HEK293 (cell line): ENCODE results near the gene PCDH15.

Source experiments
- CTCF ChIA-PET: fragments of 350-600 bp; formaldehyde crosslinking; extraction: SDS; loops from one replicate; lab custom pipeline; 2021; ENCODE audit warnings: antibody characterized with exemption; lab: Yijun Ruan, JAX
- POLR2A ChIA-PET: fragments of 300-600 bp; formaldehyde crosslinking; extraction: SDS; loops from one replicate; lab custom pipeline; 2020; ENCODE audit warnings: antibody characterized with exemption, inconsistent platforms; lab: Yijun Ruan, JAX
- H3K27ac ChIP-seq: fragments of 200-500 bp; sonication (Bioruptor generic); 2 replicates; pipeline ENCODE4 v1.5.1; 2014; ENCODE audit warnings: low read depth, low read length, control low read depth, inconsistent platforms; ENCODE audit errors: extremely low read depth
- H3K36me3 ChIP-seq, 2 experiments: fragments of 200-500 bp in 1 of 2; sonication (Bioruptor generic) in 1 of 2; 1 replicate in 1 of 2; 2 replicates in 1 of 2; pipeline ENCODE4 v1.5.1; 2014 to 2017; ENCODE audit warnings: inconsistent platforms in 2 of 2, low read length in 2 of 2; ENCODE audit not compliant: control insufficient read depth in 2 of 2, insufficient read depth in 1 of 2
- H3K4me1 ChIP-seq: fragments of 200-500 bp; sonication (Bioruptor generic); 2 replicates; pipeline ENCODE4 v1.5.1; 2014; ENCODE audit warnings: mild to moderate bottlenecking, low read length, inconsistent platforms; ENCODE audit not compliant: control insufficient read depth, insufficient read depth
- H3K4me3 ChIP-seq: 2 replicates; pipeline ENCODE4 v1.5.1; 2011; ENCODE audit warnings: low read depth, mild to moderate bottlenecking, control low read depth, low read length, moderate library complexity
- H3K9me3 ChIP-seq: fragments of 200-500 bp; sonication (Bioruptor generic); 2 replicates; pipeline ENCODE4 v1.5.1; 2014; ENCODE audit warnings: low read depth, low read length, inconsistent platforms; ENCODE audit not compliant: control insufficient read depth, insufficient read depth
- KLF8 ChIP-seq: fragments of 450-650 bp; formaldehyde crosslinking; IDR thresholded peaks from 2 replicates; pipeline ENCODE4 v1.5.1; 2016; ENCODE audit warnings: missing biosample characterization, missing genetic modification characterization
- PATZ1 ChIP-seq: fragments of 450-650 bp; formaldehyde crosslinking; IDR thresholded peaks from 2 replicates; pipeline ENCODE4 v1.5.1; 2016; ENCODE audit warnings: missing biosample characterization, missing genetic modification characterization
- REPIN1 ChIP-seq: fragments of 450-650 bp; formaldehyde crosslinking; IDR thresholded peaks from 2 replicates; pipeline ENCODE4 v1.5.1; 2017; ENCODE audit warnings: missing biosample characterization, missing genetic modification characterization, low read depth
- SP7 ChIP-seq: fragments of 450-650 bp; formaldehyde crosslinking; IDR thresholded peaks from 2 replicates; pipeline ENCODE4 v1.5.1; 2016; ENCODE audit warnings: missing biosample characterization, missing genetic modification characterization
- TRIM28 ChIP-seq: IDR thresholded peaks from 2 replicates; pipeline ENCODE4 v1.6.1; 2011; ENCODE audit warnings: low read length, control low read depth, borderline replicate concordance
- WT1 ChIP-seq: fragments of 450-650 bp; formaldehyde crosslinking; IDR thresholded peaks from 2 replicates; pipeline ENCODE4 v1.5.1; 2016; ENCODE audit warnings: missing biosample characterization, missing genetic modification characterization
- ZBTB1 ChIP-seq: fragments of 450-650 bp; formaldehyde crosslinking; IDR thresholded peaks from 2 replicates; pipeline ENCODE4 v1.5.1; 2016; ENCODE audit warnings: missing biosample characterization, missing genetic modification characterization
- ZNF155 ChIP-seq: fragments of 450-650 bp; formaldehyde crosslinking; IDR thresholded peaks from 2 replicates; pipeline ENCODE4 v1.5.1; 2016; ENCODE audit warnings: missing biosample characterization, missing genetic modification characterization
- ZNF175 ChIP-seq: fragments of 450-650 bp; formaldehyde crosslinking; IDR thresholded peaks from 2 replicates; pipeline ENCODE4 v1.5.1; 2016; ENCODE audit warnings: missing biosample characterization, missing genetic modification characterization
- ZNF350 ChIP-seq: fragments of 450-650 bp; formaldehyde crosslinking; IDR thresholded peaks from 2 replicates; pipeline ENCODE4 v1.5.0; 2017; ENCODE audit warnings: missing biosample characterization, mild to moderate bottlenecking, missing genetic modification characterization
- ZNF404 ChIP-seq: fragments of 450-650 bp; formaldehyde crosslinking; IDR thresholded peaks from 2 replicates; pipeline ENCODE4 v1.5.1; 2017; ENCODE audit warnings: missing biosample characterization, missing genetic modification characterization
- ZNF514 ChIP-seq: fragments of 450-650 bp; formaldehyde crosslinking; IDR thresholded peaks from 2 replicates; pipeline ENCODE4 v1.5.1; 2016; ENCODE audit warnings: missing biosample characterization, missing genetic modification characterization
- ZNF600 ChIP-seq: fragments of 450-650 bp; formaldehyde crosslinking; IDR thresholded peaks from 2 replicates; pipeline ENCODE4 v1.5.1; 2016; ENCODE audit warnings: missing biosample characterization, missing genetic modification characterization
- ZNF623 ChIP-seq: fragments of 450-650 bp; formaldehyde crosslinking; IDR thresholded peaks from 2 replicates; pipeline ENCODE4 v1.5.1; 2016; ENCODE audit warnings: missing biosample characterization, missing genetic modification characterization
- ZSCAN5A ChIP-seq: fragments of 450-650 bp; formaldehyde crosslinking; IDR thresholded peaks from 2 replicates; pipeline ENCODE4 v1.5.1; 2016; ENCODE audit warnings: missing biosample characterization, missing genetic modification characterization
- TF ChIP-seq, protein P1 (sequence below): fragments of 450-650 bp; formaldehyde crosslinking; IDR thresholded peaks from 2 replicates; pipeline ENCODE4 v1.5.1; 2016; ENCODE audit warnings: missing biosample characterization, missing genetic modification characterization
- TF ChIP-seq, protein P2 (sequence below): fragments of 450-650 bp; IDR thresholded peaks from 2 replicates; pipeline ENCODE4 v1.5.1; 2018; ENCODE audit warnings: missing biosample characterization, missing genetic modification characterization
- TF ChIP-seq, protein P3 (sequence below): fragments of 450-650 bp; formaldehyde crosslinking; IDR thresholded peaks from 2 replicates; pipeline ENCODE4 v1.5.1; 2016; ENCODE audit warnings: missing biosample characterization, missing genetic modification characterization
- TF ChIP-seq, protein P4 (sequence below): IDR thresholded peaks from 2 replicates; pipeline ENCODE4 v1.6.1; 2011; ENCODE audit warnings: mild to moderate bottlenecking, low read depth, low read length, borderline replicate concordance

PCDH15 gene

DNA sequence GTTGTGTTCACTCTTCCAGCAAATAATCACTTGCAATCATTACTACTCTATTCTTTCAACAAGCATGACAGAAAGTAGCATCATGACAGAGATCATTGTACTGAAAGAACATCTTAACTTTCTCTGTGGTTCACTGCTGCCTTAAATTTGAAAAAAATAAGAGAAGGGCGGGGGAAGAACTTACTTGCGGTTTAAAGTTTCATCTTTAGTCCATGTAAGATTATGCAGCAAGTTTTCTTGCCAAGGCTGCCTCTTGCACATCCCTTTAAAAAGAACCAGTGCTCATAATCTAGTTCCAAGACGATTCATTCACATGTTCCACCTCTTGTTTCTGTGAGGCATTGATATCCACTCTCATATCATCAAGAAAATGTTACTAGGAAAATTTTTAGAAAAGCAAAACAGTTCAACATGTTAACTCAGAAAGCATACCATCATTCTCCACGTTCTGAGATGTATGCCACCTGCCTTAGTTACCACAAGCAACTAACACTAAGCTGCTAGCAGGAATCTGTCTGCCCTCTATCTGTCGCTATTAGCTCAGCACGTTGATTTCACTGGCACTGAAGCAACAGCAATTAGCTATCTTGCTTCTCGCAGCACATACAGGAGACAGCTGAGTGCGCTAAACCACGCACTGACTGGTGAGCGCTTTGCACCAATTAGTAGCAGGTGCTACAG lies at the start of gene PCDH15:
Gene PCDH15 (minus strand): TSS at position 491 of the 681 bp plus-strand sequence. CDS start 136,969 bp downstream, outside the sequence.
- Histone ChIP-seq H3K36me3 (no peaks in the 10 kb centered on the region), H3K4me1 (no peaks in the 10 kb centered on the region), H3K27ac (no peak within 1 kb of the TSS), H3K4me3 (no peak within 1 kb of the TSS), H3K9me3 (no peaks in the 10 kb centered on the region)
- CTCF ChIA-PET, result no interaction called here
- POLR2A ChIA-PET, result no interaction called here
- TF ChIP-seq TRIM28 (peak; percentile 82; the same call in 1 of the 2 replicates), REPIN1 (no peak), ZNF600 (tag by site-specific recombination) (no peak), ZSCAN5A (tag by site-specific recombination) (no peak), WT1 (no peak), ZNF175 (tag by site-specific recombination) (no peak), ZNF514 (tag by site-specific recombination) (no peak)
- TF ChIP-seq, protein P1, sequence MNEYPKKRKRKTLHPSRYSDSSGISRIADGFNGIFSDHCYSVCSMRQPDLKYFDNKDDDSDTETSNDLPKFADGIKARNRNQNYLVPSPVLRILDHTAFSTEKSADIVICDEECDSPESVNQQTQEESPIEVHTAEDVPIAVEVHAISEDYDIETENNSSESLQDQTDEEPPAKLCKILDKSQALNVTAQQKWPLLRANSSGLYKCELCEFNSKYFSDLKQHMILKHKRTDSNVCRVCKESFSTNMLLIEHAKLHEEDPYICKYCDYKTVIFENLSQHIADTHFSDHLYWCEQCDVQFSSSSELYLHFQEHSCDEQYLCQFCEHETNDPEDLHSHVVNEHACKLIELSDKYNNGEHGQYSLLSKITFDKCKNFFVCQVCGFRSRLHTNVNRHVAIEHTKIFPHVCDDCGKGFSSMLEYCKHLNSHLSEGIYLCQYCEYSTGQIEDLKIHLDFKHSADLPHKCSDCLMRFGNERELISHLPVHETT (tag by site-specific recombination), result no peak
- TF ChIP-seq, protein P2, sequence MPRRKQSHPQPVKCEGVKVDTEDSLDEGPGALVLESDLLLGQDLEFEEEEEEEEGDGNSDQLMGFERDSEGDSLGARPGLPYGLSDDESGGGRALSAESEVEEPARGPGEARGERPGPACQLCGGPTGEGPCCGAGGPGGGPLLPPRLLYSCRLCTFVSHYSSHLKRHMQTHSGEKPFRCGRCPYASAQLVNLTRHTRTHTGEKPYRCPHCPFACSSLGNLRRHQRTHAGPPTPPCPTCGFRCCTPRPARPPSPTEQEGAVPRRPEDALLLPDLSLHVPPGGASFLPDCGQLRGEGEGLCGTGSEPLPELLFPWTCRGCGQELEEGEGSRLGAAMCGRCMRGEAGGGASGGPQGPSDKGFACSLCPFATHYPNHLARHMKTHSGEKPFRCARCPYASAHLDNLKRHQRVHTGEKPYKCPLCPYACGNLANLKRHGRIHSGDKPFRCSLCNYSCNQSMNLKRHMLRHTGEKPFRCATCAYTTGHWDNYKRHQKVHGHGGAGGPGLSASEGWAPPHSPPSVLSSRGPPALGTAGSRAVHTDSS (tag by site-specific recombination), result no peak
- TF ChIP-seq, protein P3, sequence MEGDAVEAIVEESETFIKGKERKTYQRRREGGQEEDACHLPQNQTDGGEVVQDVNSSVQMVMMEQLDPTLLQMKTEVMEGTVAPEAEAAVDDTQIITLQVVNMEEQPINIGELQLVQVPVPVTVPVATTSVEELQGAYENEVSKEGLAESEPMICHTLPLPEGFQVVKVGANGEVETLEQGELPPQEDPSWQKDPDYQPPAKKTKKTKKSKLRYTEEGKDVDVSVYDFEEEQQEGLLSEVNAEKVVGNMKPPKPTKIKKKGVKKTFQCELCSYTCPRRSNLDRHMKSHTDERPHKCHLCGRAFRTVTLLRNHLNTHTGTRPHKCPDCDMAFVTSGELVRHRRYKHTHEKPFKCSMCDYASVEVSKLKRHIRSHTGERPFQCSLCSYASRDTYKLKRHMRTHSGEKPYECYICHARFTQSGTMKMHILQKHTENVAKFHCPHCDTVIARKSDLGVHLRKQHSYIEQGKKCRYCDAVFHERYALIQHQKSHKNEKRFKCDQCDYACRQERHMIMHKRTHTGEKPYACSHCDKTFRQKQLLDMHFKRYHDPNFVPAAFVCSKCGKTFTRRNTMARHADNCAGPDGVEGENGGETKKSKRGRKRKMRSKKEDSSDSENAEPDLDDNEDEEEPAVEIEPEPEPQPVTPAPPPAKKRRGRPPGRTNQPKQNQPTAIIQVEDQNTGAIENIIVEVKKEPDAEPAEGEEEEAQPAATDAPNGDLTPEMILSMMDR (tag by site-specific recombination), result peak; percentile 26; the same call in 1 of the 2 replicates

- Histone ChIP-seq H3K4me1 (no peaks in the 10 kb centered on the region), H3K36me3 (no peaks in the 10 kb centered on the region), H3K4me3 (no peak overlapping the region), H3K27ac (no peak overlapping the region), H3K9me3 (no peaks in the 10 kb centered on the region)
- TF ChIP-seq ZNF623 (tag by site-specific recombination) (no peak), KLF8 (tag by site-specific recombination) (no peak), ZBTB1 (tag by site-specific recombination) (no peak), ZNF155 (tag by site-specific recombination) (no peak), SP7 (tag by site-specific recombination) (no peak), PATZ1 (tag by site-specific recombination) (no peak), ZNF350 (tag by site-specific recombination) (no peak), ZNF404 (no peak)
- TF ChIP-seq, protein P4, sequence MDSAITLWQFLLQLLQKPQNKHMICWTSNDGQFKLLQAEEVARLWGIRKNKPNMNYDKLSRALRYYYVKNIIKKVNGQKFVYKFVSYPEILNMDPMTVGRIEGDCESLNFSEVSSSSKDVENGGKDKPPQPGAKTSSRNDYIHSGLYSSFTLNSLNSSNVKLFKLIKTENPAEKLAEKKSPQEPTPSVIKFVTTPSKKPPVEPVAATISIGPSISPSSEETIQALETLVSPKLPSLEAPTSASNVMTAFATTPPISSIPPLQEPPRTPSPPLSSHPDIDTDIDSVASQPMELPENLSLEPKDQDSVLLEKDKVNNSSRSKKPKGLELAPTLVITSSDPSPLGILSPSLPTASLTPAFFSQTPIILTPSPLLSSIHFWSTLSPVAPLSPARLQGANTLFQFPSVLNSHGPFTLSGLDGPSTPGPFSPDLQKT, result no peak
- POLR2A ChIA-PET, result no interaction called here
- CTCF ChIA-PET, result interaction anchor here (1.0 kb wide), 1 partner anchor 26 kb away, joined by 3 read pairs; no protein-coding TSS in a partner anchor
Observed at GRCh38 chr10:54843932-54844331, 42.9 kb upstream of the PCDH15 start.
